Inflammatory macrophage treated with lipopolysaccharide for 1 hour (primary cell): ENCODE results near the gene MEAK7.
"Not testable (repeated sequence)": the region's sequence is repeated elsewhere in the genome, so short reads cannot be mapped to it uniquely, and the experiment has no call there.

Experiments used
- DNase-seq, 2 donors: peaks; one replicate each; pipeline ENCODE4 v3.0.0-alpha.2; 2020 to 2022

MEAK7 gene

DNA sequence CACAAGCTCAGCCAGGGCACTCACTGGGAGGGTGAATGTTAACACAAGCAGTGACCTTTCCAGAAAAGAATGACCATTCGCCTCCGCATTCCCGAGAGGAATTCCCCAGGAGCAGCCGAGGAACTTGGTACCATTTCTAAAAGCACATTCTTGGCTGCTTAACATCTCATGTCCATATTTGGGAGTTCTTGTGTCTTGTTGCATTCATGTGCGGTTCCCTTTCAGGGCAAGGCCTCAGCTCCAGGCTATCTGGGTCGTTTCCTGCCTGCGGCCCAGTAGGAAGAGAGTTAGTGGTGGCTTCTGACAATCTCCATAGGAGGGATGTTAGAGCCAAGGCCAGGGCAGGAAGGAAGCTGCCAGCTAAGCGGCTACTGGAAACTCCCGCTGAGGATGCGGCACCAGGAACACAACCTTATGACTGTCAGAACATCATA, 27.8 kb upstream of the MEAK7 start:
- DNase-seq, result peak; percentile 59 to 63

DNA sequence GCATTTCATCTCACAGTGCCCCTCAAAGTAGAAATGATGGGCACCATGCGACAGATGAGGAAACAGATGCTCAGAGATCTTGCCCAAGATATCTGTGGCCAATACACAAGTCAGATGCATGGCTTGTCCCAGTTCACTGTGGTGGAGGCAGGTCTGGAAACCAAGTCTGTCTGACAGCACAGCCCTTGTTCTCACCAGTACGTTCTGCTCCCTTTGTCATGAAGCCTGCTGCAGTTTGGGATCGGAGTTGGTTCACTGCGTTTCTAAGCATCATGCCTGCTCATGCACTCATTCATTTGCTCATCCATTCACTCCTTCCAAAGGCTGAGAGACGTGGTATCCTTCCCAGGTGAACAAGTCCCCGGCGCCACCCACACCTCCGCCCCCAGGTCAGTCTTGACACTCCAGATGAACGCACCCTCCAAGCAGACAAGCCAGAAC, 27.2 kb upstream of the MEAK7 start:
- no peak for DNase-seq

DNA sequence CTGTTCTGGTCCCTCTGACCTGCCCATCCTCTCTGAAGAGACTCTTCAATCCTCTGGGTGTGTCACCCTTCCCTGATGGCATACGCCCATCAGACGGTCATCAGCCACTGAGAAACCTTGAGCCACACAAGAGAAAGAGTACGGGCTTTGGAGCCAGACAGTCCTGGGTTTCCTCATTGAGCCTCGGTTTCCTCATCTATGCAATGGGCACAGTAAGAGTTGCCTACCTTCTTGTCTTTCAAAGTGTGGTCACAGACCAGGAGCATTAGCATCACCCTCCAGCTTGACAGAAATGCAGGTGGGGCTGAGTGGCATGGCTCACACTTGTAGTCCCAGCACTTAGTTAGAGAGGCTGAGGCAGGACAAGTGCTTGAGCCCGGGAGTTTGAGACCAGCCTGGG, 26.1 kb upstream of the MEAK7 start:
- DNase-seq, result no peak

DNA sequence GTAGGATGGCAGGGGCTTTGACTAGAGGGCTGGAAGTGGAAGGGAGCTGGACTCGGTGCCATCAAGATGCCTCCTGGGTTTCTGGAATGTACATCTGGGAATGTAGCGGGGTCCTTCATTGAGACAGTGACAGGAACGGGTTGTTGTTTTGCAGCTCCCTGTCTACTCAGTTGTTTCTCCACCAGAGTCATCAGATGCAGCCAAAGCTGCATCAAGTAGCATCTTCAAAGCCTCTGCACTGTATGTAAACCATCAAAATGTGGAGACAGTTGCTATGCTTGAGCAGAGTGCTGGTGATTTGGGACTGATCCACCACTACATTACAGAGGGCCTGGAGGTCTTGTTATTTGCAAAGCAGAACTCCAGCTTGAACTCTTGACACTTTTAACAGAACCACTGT, 25.1 kb upstream of the MEAK7 start:
- no peak for DNase-seq

DNA sequence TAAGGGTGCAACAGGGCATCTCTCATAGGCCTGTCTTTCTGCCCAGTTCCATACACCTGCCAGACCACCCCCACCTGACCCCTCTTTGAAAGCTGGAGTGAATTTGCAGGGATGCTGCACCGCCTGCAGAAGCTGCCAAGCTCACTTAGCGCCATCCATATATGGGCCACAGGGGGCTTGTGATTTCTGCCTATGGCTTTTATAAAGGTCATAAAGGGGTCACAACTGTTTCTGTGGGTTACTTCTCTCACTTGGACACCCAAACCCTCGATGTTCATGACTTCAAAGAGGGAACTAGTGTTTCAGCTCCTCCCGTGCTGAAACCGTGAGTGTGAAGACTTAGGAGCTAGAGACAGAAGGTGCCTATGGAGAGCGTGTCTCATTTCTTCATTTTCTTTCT, 23.9 kb upstream of the MEAK7 start:
- no peak for DNase-seq

DNA sequence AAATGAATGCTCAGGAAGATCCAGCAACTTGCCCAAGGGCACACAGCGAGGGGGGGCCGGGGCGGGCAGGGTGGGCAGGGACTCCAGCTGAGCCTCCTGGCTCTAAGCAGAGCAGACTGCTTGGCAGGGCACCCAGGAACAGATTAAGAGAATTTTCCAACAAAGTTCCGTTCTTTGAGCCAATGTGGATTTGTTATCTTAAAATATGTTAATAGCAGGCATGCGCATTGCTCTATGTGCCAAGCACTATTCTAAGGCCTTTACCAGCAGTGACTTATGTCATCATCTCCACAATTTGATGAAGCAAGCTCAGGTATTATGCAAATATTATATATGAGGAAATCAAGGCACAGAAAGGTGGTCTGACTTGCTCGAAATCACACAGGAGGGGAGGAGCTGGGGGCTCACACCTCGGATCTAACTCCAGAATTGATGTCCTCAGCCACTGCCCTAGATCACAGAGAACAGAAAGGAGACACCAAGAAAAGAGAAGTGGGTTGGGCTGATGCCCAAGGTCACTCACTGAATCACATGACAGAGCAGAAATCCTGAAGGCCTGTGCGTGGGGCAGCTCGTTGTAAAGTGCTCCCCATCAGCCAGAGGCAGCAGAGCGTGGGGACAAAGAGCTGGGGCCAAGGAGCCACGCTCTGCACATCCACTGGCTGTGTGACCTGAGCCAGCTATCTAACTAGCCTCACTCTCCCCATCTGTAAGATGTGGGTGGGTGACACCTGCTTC, 23.2 kb upstream of the MEAK7 start:
- DNase-seq, result peak; percentile 58 to 63

DNA sequence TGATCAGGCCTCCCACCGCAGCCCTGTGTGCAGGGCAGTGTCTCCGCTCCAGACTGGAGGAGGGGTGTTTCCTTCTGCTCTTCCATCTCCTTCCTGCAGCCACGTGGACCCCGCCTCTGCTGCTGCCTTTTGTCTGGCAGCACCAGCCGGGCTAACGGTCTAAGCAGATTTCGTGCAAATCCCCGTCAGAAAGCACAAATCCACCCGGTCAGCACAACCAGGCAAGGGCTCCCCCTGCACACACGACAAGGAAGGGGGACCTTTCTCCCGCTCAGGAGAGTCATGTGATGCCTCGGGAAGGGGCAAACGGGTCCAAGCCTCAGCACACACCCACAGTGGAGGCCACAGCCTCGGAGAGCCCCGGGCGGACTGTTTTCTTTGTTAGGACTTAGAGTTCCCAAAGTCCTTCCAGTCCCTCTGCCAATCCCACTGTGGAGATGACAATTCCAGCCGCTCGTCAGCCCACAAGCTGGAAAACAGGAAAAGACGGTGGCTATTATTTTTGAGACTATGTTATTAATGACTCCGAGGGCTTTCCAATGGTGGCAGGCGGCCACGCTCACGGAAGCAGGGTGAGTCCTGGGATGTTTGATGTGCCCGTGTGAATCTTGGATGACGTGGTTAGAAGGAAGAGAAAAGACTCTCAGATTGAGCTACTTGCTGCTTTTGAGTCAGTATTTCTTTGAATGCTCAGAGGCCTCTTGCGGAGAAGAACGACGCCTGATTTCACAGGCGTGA, 22.5 kb upstream of the MEAK7 start:
- DNase-seq, result no peak

DNA sequence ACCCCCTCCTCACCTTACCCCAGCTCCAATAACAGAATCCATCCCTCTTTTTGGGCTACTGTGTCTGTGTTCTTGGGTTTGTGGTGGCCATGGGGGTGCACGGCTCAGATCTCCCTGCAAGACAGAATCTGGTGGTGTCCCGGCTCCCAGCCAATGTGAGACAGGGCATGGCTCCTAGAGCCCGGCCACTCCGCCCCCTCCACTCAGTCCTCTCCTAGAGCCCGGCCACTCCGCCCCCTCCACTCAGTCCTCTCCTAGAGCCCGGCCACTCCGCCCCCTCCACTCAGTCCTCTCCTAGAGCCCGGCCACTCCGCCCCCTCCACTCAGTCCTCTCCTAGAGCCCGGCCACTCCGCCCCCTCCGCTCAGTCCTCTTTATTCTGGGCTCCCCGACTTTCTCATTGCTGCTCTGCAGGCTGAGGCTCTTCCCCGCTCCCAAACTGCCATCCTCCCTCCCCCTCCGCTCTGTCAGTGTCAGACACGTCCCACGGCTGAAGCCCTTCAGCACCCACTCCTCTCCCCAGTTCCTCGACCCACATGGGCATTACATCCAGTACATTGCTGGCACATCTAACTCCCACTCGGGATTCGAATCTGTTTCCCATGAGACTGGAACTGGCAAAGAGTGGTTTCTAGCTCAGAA, 20.6 kb upstream of the MEAK7 start:
- DNase-seq, result not testable (repeated sequence)

DNA sequence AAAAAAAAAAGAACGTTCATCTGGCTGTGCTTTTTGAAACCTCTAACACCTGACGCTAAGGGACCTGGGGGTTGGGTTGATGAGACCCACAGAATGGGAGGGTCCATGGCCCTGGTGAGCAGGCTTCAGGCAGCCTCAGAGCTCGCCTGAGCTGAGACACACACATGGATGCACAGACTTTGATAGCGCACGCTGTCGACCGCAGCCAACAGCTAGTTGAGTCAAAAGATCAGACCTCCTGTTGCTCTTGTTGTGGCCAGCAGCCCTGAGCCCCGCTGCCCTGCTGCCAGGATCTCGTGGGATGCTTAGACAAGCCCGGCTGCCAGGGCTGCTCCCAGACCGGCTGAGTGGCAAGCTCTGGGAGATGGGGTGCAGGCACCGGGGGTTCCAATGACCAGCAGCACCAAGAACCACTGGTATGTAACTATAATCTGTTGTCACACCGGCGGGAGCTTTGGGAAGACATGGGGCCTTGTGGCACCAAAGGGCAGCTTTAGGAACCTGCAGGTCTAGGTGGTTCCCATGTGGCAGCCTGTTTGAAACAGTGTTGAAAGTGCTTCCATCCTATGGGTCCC, 20.0 kb upstream of the MEAK7 start:
- DNase-seq, result no peak

DNA sequence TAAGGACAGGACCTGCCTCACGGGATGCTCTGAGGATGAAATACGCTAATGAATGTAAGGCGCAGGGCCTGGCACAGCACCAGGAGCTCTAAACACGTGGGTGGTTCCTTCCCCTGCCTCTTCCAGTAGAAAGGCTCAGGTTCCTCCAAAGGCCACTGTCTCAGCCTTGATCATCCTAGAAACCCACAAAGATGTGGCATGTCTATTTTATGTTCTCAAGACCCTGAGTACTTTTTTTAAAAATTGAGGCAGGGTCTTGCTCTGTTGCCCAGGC, 17.0 kb upstream of the MEAK7 start:
- DNase-seq, result no peak

DNA sequence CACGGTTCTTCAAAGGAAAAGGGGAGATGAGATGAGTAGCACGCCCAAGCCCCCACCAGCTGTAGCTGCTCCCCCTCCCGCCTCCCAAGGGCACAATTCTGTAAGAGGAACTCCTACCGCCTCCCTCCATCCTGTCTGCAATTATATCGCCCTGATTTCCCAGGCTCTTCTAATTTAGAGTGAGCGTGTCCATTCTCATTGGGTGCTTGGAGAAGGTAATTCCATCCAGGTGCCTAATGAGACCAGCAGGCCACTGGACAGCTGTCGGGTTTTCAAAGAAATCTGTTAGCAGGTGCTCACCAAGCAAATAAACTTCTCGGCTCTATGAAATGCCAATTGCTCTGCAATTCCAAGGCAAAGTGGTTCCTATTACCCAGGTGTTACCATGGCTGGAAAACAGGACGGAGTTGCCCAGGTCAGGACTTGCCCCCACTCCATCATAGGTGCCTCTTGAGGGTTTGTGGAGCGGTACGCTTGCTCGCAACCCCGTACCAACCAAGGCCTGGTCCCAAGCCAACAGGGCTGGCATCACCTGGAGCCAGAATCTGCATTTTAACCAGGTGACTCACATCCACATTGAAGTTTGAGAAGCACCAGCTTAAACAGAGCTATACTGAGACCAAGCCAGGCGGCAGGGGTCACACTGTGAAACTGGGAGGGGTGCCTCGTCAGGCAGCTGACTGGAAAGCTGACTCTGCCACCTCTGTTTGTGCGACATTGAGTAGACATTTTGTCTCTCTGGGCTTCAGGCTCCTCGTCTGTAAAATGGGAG, 16.5 kb upstream of the MEAK7 start:
- DNase-seq, result no peak

DNA sequence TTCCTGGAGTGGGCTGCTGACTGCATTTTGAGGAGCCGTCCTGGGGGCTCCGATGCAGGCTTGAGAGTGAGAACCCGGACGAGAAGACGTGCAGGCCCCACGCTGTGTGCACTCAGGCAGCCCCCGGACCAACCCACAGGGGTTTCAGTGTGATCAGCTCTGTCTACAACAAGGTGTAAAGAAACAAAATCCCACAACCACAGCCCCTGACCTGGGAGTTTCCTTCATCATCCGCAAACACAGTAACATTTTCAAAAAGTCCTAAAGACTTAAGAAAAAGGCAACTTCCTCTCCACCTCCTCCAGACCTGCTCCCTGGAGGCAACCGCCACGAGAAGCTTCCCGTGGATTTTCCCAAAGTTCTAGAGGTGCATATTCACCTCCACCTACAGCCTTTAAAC, 15.4 kb upstream of the MEAK7 start:
- no peak for DNase-seq

DNA sequence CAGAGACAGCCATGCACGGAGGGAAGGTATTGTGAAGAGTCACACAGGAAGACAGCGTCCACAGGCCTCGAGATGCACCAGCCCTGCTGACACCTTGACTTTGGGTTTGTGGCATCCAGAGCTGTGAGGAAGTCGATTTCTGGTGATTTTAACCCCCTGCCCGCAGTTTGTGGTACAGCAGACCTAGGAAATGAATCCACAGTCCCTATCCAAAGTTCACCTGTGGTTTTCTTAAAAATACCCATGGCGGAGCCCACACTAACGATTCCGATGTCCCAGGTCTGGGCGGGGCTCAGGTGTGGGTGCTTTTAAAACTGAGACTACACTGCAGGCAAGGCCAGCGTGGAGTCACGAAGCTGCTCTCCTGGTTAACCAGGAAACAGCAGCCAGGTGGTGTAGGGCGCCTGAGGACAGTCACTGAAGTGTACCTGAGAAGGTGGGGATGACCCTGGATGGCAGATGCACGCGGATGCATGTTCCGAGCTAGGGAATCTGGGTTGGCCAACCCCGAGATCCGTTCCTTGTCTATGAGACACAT, 14.4 kb upstream of the MEAK7 start:
- DNase-seq, result no peak

DNA sequence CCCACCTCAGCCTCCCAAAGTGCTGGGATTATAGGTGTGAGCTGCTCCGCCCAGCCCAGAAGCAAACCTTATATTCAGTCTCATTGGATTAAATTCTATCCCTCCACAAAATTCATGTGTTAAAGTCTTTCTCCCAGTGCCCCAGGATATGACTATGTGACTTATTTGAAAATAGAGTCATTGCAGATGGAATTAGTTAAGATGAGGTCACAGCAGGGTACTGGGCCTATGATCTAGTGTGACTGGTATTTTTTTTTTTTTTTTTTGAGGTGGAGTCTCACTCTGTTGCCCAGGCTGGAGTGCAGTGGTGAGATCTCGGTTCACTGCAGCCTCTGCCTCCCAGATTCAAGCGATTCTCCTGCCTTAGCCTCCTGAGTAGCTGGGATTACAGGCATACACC, 13.8 kb upstream of the MEAK7 start:
- DNase-seq, result not testable (repeated sequence)

DNA sequence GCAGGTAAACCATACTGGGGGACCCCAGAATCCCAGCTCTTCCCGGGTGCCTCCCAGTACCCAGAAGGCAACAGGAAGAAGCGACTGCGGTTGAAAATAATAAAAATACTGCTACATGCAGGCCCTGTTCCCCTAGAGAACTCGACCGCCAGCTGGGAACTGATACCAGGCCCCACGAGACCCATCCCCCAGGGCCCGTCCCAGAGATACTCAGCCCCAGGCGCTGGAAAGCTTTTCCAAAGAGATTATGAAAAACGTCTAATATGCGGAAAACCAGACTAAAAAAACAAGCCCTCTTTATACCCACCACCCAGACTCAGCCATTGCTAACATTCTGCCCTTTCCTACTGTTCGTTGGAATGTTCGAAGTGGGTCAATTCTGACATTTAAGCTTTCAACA, 12.9 kb upstream of the MEAK7 start:
- no peak for DNase-seq

DNA sequence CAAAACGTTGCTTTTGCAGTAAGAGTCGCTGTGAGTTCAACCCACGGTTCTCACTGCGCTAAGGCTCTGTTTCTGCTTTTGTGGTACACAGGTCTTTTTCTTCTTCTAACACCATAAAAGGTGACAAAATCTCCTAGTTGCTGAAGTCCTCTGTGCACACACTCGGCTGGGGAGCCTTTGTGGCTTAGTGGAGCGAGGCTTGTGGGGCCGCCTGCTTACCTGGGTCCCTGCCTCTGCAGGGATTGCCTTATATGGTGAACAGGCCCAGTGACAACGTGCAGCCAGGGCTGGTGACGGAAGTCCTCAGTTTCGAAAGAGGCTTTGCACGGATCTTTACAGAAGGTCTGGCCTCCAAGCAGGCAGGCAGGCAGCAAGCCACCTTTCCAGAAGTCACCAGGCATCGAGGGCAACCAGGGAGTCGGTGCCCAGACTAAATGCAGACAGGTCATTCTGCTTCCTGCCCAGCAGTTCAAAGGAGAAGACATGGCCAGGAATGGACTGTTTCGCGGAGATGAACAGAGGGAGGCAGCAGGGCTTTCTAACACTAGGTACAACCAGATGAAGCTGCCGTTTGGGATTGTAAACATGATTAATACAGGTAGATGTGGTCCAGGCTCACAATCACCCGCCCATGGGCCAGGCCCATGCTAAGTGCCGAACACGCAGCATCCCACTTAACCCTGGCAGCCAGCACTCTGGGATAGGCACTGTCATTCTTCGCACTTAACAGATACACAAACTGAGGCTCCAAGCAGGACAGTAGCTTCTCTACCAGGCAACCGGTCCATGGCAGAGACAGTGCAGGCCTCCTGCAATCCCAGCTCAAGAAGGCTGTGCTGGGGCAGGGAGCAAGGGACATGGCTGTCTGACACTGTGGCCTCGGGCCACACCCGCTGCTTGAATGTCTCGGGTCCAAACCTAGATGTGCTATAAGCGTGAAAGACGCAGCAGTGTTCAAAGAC, 10.7 kb upstream of the MEAK7 start:
- peak; percentile 41 to 58 for DNase-seq

DNA sequence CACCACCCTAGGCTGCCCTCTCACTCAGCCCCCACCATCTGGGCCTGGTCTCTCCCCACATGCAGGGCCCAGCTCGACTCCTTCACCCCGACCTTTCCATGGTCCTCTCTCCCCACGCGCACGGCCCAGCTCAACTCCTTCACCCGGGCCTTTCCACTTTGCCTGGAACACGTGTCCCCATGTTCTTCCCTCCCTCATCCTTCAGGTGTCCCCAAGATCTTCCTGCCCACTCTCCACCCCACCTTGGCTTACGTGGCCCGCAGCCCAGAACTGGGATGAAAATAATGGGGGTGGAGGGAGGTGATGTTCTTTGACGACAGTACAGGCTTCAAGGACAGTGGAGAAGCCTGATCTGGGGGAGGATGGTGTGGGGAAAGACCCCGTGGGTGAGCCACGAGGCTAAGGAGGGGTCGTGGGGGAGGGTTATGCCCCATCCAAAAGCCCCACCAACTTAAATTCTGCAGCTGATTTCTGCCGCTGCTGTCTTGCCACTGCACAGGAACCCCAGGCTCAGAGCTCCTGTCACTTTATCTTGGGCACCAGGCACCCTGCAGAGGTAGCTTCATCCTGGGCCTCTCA, 9.9 kb upstream of the MEAK7 start:
- no peak for DNase-seq

DNA sequence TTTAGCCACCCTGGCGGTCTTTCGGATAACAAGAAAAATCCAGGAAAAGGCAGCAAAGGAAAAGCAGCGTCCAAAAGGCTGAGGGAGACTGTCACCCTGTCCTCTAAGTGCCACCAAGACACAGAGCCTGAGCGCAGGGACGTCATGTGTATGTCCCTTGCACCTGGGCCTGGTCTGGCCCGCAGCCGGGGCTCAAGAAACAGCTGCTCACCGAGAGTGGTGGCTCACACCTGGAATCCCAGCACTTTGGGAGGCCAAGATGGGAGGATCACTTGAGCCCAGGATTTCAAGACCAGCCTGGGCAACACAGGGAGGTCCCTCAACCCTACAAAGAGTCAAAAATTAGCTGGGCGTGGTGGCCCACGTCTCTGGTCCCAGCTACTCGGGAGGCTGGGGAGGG, 9.2 kb upstream of the MEAK7 start:
- DNase-seq, result no peak

DNA sequence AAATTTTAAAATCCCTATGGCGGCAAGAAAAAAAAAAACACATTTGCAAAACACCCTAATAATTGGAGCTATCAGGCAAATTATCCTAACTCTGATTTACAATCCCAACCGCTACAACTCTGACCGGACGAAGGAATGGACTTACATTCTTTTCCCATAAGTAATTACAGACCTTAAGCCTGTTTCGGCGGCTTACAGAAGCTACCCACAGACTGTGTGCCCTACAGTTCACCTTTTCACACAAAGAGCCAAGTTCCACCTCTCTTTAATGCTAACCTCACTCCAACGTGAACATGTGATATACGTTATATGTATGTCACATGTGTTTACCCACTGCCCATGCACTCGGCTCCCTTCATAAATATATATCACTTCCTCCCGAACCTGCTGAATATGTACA, 8.7 kb upstream of the MEAK7 start:
- no peak for DNase-seq

DNA sequence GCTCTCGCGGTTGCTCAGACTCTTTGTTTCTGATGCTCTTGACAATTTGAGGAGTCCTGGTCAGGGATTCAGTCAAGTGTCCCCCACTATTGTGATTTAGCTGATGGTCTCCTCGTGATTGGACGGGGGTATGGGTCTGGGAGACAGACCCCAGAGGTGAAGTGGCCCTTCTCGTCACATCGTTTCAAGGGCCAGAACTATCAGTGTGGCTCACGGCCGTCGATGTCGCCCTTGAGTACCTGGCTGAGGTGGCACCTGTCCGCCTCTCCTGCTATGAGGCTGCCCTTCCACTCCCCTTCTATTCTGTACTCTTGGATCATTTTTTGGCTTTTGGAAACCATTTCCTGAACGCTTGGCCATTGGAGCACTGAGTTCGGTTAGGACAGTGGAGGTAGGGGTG, 7.4 kb upstream of the MEAK7 start:
- no peak for DNase-seq

DNA sequence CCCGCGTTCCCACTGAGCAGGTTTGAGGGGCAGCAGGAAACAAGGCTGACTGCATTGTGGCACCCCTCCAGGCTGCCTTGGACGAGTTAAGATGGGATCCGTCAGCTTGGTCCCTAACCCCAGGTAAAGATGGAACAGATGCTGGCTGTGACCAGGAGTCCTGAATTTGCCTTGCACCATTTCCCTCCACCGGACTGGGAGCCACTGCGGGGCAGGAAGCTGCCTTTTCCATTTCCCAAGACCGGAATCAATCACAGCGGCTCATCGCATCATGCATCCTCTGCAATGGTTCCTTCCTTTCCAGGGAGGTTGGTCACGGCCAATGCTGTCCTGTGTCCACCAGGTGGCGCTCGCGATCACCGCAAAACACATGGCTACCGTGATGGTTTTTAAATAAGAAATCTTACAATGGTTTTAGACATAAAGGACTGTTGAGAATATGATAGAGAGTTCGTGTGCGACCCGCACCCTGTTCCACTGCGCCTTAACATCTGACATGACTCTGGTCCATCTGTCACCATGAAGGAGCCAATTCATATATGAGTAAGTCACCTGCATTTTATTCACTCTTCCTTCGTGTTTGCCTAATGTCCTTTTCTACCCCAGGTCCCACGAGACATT, 6.8 kb upstream of the MEAK7 start:
- peak; percentile 70 to 95 for DNase-seq
